Tibial artery (tissue), 4 donors: Measurements from ENCODE around the gene RBM33.

ENCODE experiments used
- DNase-seq, 2 donors: peaks; one replicate each; pipeline ENCODE4 v3.0.0-alpha.2; 2019
- H3K27ac ChIP-seq, 2 donors: fragments of 200-600 bp; sonication (generic) in 1 of 2; 1 replicate in 1 of 2; 2 replicates in 1 of 2; pipeline ENCODE4 v1.5.1; 2018 to 2019; ENCODE audit warnings: mild to moderate bottlenecking in 1 of 2
- H3K27me3 ChIP-seq, 2 donors: fragments of 200-600 bp; sonication (generic) in 1 of 2; one replicate each; pipeline versions ENCODE4 v1.5.1 to v1.6.0; 2016 to 2019
- H3K36me3 ChIP-seq, 3 donors: fragments of 200-600 bp; sonication (generic) in 2 of 3; one replicate each; pipeline ENCODE4 v1.5.1; 2016 to 2019; ENCODE audit warnings: mild to moderate bottlenecking in 2 of 3
- H3K4me1 ChIP-seq, 4 donors: fragments of 200-600 bp; sonication (generic) in 2 of 4; 1 replicate in 3 of 4; 2 replicates in 1 of 4; pipeline ENCODE4 v1.5.1; 2016 to 2019
- H3K4me3 ChIP-seq, 2 donors: fragments of 200-600 bp; sonication (generic) in 1 of 2; 1 replicate in 1 of 2; 2 replicates in 1 of 2; pipeline ENCODE4 v1.5.1; 2018 to 2019; ENCODE audit warnings: mild to moderate bottlenecking in 2 of 2
- H3K9me3 ChIP-seq, 3 donors: fragments of 200-600 bp; sonication (generic) in 1 of 3; one replicate each; pipeline ENCODE4 v1.5.1; 2016 to 2019
- intact Hi-C: fragments of 100-400 bp; cut with DNase I; formaldehyde crosslinking; loops from one replicate; pipeline ENCODE4 v1.15.0; 2023; ENCODE audit warnings: low total_unique reads
- TF ChIP-seq, protein P1 (sequence below), 2 experiments: fragments of 200-600 bp in 1 of 2; fragments of 450-650 bp in 1 of 2; IDR thresholded peaks; one replicate each; pipeline ENCODE4 v1.5.1; 2017 to 2019; ENCODE audit warnings: antibody characterized with exemption in 2 of 2, mild to moderate bottlenecking in 1 of 2, moderate library complexity in 1 of 2

RBM33 gene

DNA sequence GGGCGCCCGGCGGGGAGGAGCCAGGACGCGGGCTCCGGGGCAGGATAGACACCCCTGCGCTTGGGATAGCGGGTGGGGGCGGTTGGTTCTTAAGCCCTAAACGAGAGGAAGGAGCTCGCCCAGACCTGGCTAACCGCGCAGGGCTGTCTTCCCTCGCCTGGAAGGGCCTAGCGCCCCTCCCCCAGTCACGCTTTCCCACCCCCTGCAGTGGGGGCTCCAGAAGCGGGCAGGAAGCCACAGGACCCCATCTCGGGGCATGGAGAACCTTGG, 161.3 kb downstream of the RBM33 start:
- TF ChIP-seq, protein P1, sequence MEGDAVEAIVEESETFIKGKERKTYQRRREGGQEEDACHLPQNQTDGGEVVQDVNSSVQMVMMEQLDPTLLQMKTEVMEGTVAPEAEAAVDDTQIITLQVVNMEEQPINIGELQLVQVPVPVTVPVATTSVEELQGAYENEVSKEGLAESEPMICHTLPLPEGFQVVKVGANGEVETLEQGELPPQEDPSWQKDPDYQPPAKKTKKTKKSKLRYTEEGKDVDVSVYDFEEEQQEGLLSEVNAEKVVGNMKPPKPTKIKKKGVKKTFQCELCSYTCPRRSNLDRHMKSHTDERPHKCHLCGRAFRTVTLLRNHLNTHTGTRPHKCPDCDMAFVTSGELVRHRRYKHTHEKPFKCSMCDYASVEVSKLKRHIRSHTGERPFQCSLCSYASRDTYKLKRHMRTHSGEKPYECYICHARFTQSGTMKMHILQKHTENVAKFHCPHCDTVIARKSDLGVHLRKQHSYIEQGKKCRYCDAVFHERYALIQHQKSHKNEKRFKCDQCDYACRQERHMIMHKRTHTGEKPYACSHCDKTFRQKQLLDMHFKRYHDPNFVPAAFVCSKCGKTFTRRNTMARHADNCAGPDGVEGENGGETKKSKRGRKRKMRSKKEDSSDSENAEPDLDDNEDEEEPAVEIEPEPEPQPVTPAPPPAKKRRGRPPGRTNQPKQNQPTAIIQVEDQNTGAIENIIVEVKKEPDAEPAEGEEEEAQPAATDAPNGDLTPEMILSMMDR (IDR thresholded peaks at IDR 0.05): no peak
- Histone ChIP-seq H3K27me3 (peaks cover 0 to 98% of the 10 kb centered on the region in 2 donors), H3K9me3 (no peaks in the 10 kb centered on the region), H3K36me3 (no peaks in the 10 kb centered on the region), H3K27ac (no peak overlapping the region), H3K4me3 (peak overlapping the region; percentile 29 to 43), H3K4me1 (peaks cover 0 to 71% (median 64%) of the 10 kb centered on the region in 4 donors)
- no peak for DNase-seq
- intact Hi-C loops: loop anchor here (10.0 kb wide), 1 partner anchor 1009 kb away; no protein-coding TSS in a partner anchor

DNA sequence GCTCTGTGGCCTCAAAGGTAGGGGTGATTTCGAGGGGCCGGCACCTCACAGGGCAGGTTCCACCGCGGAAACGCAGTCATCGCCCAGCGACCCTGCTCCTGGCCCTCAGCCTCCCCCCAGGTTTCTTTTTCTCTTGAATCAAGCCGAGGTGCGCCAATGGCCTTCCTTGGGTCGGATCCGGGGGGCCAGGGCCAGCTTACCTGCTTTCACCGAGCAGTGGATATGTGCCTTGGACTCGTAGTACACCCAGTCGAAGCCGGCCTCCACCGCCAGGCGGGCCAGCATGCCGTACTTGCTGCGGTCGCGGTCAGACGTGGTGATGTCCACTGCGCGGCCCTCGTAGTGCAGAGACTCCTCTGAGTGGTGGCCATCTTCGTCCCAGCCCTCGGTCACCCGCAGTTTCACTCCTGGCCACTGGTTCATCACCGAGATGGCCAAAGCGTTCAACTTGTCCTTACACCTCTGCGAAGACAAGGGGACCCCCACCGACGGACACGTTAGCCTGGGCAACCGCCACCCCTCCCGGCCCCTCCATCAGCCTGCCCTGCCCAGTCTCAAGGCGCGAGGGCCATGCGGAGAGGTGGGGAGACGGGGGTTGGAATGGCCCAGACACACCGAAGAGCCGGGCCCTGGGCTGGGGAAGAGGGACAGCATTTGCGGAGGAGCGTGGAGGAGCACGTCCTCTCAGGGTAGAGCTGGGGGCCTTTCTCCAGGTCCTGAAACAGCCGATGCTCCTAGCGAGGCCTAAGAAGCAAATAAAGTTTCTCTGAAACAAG, 161.8 kb downstream of the RBM33 start:
- Histone ChIP-seq H3K4me3 (peak overlapping the region in 1 of 2 donors; percentile 43), H3K27ac (no peak overlapping the region), H3K36me3 (no peaks in the 10 kb centered on the region), H3K9me3 (no peaks in the 10 kb centered on the region), H3K4me1 (peaks cover 0 to 76% (median 65%) of the 10 kb centered on the region in 4 donors), H3K27me3 (peaks cover 0 to 98% of the 10 kb centered on the region in 2 donors)
- intact Hi-C loops: loop anchor here (10.0 kb wide), 1 partner anchor 1009 kb away; no protein-coding TSS in a partner anchor
- DNase-seq: no peak
- TF ChIP-seq, protein P1 (IDR thresholded peaks at IDR 0.05): no peak

DNA sequence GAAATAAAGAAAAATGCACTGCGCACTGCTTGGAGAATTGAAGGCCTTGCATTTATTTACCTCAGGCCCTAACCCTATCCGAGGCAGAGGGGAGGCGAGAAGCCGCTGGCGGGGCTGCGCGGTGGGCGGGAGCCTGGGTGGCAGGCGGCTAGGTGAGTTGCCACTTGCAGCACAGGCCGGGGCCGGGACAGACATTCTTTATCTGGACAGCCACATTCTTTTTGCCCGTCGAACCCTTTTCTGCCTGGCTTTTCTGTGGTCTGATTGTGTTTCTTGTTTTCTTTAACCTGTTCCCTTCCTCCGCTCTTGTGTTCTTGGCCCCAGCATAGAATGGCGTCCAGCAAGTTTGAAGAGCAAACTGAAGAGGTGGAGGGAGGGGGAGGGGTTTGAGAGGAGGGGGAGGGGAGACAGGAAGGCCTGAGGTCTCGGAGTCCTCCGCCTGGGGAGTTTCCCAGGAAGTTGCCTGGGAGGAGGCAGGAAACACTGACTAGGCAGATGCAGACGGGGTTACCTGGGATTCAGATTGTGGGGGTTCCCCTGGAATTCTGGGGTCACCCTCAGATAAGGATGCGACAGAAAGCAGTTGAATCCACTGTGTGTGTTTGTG, 162.7 kb downstream of the RBM33 start:
- Histone ChIP-seq H3K27me3 (peaks cover 0 to 100% of the 10 kb centered on the region in 2 donors), H3K9me3 (no peaks in the 10 kb centered on the region), H3K36me3 (no peaks in the 10 kb centered on the region), H3K4me1 (peaks cover 0 to 84% (median 65%) of the 10 kb centered on the region in 4 donors), H3K27ac (no peak overlapping the region), H3K4me3 (no peak overlapping the region)
- TF ChIP-seq, protein P1 (IDR thresholded peaks at IDR 0.05): no peak
- no peak for DNase-seq
- intact Hi-C loops: loop anchor here (10.0 kb wide), 1 partner anchor 1008 kb away; no protein-coding TSS in a partner anchor

DNA sequence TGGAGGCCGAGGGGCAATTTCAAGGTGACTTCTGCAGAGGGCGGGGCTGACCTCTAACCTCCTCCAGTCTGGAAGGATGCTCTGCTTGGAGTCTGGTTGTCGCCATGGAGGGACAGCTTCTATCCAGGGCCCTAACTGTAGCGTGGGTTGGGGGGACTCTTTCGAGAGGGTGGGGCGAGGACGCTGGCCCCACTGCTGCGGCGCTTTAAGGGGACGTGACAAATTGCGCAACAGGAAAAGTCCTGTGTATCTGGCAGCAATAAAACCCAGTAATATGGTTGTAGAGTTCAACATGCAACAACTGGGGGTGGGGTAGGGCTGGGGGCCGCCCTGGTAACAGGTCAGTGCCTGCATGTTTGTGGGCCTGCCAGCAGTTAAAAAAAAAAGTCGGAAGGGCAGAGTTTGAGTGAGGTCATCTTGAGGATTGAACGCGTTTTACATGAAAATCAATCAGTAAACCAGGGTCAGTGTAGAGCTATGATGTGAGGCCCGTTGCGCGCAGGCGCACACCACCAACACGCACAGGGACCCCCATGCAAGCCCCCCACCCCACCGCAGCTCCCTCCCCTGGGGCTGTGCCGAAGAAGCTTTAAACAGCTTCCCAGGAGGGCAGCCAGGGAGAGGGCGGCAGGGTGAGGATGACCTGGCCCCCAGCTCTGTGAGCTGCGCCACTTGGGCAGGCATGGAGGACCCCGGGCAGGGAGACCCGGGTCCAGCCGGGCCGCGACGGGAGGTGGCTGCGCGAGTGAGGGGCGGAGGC, 163.5 kb downstream of the RBM33 start:
- H3K36me3 ChIP-seq: no peaks in the 10 kb centered on the region
- TF ChIP-seq, protein P1 (IDR thresholded peaks at IDR 0.05): no peak
- no peak overlapping the region for H3K27ac ChIP-seq
- H3K4me1 ChIP-seq: peaks cover 0 to 86% (median 62%) of the 10 kb centered on the region in 4 donors
- DNase-seq: no peak
- H3K27me3 ChIP-seq: peaks cover 0 to 98% of the 10 kb centered on the region in 2 donors
- intact Hi-C loops: loop anchor here (10.0 kb wide), 1 partner anchor 1007 kb away; no protein-coding TSS in a partner anchor
- H3K9me3 ChIP-seq: no peaks in the 10 kb centered on the region
- no peak overlapping the region for H3K4me3 ChIP-seq

DNA sequence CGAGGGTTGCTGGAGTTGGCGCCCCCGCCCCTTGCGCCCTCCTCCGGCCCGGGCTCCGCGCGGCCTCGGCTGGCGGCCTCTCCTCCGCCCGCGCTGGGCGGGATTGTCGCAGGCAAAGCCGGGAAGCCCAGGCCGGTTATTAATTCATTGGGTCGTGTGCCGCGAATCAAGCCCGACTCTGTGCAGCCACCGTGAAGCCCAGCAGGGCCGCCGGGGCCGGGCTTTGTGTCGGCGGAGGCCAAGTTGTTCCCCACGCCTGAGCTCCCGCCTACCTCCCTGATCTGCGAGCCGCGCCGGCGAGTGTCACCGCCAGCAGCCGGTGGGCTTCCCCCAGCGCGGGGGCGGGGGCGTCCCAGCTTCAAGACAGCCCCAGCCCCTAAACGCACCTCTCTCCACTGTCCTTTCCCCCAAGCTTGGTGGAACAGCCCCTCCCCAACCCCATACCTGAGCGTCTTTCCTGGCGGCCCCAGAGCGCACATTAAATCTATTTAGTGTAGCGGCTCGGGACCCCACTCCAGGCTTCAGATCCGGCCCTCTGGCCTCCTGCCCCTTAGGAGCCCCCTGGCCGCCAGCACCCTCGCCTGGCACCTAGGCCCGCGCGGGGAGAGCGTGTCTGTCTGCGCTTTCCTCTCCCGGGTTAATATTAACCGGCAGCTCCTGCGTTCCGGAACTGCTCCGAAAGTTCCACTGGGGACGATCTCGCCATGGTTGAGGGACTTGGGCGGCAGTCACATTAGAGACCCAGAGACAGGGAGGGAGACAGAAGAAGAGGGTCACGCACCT, 164.3 kb downstream of the RBM33 start:
- Histone ChIP-seq H3K4me3 (peak overlapping the region in 1 of 2 donors; percentile 16), H3K36me3 (no peaks in the 10 kb centered on the region), H3K27me3 (peaks cover 0 to 98% of the 10 kb centered on the region in 2 donors), H3K4me1 (peaks cover 0 to 78% (median 54%) of the 10 kb centered on the region in 4 donors), H3K9me3 (no peaks in the 10 kb centered on the region), H3K27ac (no peak overlapping the region)
- TF ChIP-seq, protein P1 (IDR thresholded peaks at IDR 0.05): no peak
- intact Hi-C loops: loop anchor here (10.0 kb wide), 1 partner anchor 1006 kb away; no protein-coding TSS in a partner anchor
- DNase-seq: no peak
